HG03520 (cell line): ENCODE measurements around the gene SFXN5.

Source experiments
- ATAC-seq: cut with Tn5 transposase; IDR thresholded peaks from one replicate; pipeline ENCODE4 v1.9.1; 2021; ENCODE audit warnings: mild to moderate bottlenecking, moderate library complexity; ENCODE audit not compliant: unreplicated experiment

The SFXN5 gene

DNA sequence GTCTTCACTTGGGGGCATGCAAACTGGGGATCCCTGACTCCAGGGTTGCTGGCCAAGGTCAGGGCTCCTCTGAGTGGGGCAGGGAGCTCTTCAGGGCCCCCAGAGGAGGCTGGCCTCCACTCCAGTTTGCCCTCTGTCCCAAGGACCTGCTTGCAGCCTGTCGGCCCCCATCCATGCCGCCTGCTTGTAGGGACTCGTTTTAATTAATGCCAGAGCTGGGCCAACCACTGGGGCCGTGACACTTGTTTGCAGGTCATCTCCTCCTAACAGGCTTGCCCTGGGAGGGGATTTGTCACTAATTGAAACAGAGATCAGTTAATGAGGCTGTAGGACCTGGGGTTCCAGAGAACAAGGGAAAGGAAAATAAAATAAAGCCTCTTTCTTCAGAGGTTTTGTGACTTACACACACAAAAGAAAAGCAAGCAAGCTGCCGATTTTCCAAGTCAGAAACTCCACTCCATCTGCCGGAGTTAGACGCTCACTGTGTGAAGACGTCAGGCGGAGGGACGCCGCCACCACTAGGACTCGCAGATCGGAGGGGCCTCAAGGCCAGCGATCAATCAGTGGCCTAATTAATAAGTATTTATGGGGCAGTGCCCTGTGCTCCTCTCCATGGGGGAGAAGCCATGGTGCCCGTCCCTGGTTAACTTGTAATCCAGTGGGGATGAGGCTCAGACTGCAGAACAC is 75.9 kb downstream of the SFXN5 start:
- ATAC-seq = no peak

GRCh38 chr2:72994991-72995380 is 76.5 kb downstream of the SFXN5 start:
- no peak for ATAC-seq

DNA sequence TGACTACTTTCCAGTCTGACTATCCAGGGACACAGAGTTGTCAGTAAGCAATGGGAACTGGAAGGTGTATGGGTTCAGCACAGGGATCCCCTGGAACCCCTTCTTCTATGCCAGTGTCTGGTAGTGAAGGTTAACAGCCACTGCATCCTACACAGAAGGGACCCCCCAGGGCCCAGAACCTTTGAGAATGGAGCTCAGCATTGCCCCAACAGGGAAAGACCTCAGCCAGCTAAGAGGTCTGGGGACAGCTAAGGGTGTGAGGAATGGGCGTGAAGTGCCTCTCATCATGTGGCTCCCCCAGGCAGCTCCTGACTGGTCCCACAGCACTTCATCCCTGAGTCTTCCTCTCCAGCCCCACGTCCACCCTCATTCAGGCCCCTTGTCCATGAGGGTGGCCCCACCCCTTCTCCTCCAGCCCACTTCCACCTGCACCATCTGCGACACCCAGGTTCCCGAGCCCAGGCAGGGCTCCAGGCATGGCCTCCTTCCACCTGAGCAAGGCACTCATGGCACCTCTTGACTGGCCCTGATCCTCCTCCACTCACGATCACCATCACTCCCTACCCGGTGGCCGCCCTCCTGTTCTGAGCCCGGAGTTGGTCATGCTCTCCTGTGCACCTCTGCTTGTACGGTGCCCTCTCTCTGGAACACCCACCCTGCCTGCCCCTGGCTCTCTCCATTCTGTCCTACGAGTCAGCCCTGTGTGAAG is 77.1 kb downstream of the SFXN5 start:
- no peak for ATAC-seq

GRCh38 chr2:72993933-72994280 is 77.6 kb downstream of the SFXN5 start:
- ATAC-seq = no peak

GRCh38 chr2:72993147-72993932 is 78.2 kb downstream of the SFXN5 start:
- ATAC-seq = no peak

DNA sequence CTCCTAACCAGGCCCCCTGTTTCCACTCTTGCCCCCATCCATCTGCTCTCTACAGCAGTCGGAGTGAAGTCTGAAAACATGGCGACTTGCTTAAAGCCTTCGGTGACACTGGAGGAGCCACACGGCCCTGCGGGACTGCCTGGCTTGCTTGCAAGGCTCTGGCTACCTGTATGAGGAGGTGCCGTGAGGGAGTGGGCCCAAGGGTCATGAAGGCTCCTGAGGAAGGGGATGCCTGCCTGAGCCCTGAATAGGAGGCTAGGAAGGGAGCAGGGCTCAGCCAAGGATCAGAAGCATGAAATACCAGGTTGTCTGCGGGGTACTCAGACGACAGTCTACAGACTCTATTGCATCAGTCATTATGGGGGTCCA is 78.8 kb downstream of the SFXN5 start:
- no peak for ATAC-seq

DNA sequence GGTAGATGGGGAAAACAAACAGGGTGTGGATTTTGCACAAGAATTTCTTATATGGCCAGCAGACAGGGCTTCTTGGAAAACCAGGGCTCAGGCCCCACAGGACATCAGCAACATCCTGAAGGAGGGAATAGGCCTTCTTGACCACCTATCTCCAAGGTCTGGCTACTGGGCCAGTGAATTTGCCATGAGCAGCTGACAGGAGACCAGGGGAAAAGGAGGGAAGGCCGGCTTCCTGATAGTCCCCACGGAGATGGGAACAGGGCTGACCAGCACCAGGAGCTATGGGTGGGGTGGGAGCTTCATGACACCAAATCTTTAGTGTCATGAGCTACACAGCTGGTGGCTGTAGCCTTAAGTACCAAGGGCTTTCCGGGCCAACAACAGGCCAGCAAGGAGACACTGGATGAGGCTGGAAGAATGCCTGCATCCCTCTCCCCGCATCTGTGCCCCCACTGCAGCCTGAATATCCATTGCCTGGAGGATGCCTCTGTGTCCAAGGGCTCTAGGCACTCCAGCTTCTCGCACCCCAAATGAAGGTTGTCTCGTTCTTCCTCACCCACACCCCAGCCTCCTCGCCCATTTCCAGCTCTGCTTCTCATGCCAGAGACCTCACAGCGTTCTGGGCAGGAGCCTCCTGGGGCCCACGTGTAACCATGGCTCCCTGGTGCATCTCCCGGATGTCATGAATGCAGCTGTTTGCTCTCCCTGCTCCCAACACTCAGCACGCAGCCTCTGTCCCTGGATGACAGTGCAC is 79.4 kb downstream of the SFXN5 start:
- no peak for ATAC-seq

DNA sequence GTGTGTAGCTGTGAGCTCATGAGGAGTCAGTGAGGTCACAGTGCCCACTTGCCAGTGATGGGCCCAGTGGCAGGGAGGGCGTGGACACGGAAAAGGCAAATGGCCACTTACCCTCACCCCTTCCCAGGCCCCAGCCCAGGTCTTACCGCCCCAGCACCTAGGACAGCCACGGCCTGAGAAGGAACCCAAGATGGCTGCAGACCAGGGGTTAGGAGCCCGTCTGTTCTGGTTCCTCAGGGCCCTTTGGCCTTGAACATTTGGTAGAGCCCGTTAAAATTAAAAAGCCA is 80.1 kb downstream of the SFXN5 start:
- ATAC-seq = no peak

GRCh38 chr2:72990695-72991438 is 80.6 kb downstream of the SFXN5 start:
- ATAC-seq = no peak

GRCh38 chr2:72989770-72990556 is 81.5 kb downstream of the SFXN5 start:
- ATAC-seq = no peak

DNA sequence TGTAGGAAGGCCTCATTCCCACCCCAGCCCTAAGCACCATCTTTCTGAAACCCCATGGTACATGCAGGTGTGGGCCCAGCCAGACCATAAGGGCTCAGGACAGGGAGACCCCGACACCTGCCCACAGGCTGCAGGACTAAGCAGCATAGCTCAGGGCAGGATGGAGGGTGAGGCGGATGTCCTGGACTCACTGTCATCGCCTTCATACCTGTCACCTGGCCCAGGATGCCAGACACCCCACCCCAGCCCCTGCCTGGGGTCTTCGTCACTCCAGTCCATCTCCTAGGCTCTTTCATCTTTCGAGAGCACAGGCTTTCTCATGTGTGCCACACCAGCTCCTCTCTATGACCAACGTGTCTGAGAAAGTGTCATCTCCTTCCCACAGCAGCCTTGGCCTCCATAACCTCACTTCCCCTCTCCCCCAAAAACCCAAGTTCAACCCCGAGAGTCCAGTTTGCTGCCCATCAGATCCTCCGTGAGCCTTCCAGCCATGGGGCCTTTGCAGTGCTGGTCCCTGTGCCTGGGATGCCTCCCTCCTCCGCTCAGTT is 82.7 kb downstream of the SFXN5 start:
- ATAC-seq = no peak

DNA sequence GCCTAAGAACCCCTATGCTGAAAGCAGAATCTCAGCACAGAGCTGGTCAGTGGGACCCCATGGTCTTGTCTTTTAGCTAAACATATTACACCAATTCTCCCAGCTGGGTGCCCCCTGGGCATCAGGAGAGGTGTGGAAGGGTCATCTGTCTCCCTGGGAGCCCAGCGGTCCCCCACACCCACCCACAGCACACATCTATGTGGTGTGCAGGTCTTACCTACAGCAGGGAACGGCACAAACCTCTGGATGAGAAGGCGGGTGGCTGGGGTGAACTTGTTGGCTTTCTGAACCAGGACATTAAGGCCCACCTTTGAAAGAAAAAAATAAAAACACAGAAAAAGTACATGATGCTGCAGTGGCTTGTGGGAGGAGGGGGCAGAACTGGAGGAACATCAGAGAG is 83.5 kb downstream of the SFXN5 start:
- ATAC-seq = no peak

- ATAC-seq = no peak
These were observed 85.4 kb downstream of the SFXN5 start for GRCh38 chr2:72985891-72986683.

- no peak for ATAC-seq
These were observed 86.4 kb downstream of the SFXN5 start for GRCh38 chr2:72985136-72985535.

GRCh38 chr2:72984172-72984671 is 87.3 kb downstream of the SFXN5 start:
- no peak for ATAC-seq

- no peak for ATAC-seq
These were observed 87.9 kb downstream of the SFXN5 start for GRCh38 chr2:72983500-72984161.

GRCh38 chr2:72982781-72983499 is 88.6 kb downstream of the SFXN5 start:
- no peak for ATAC-seq

DNA sequence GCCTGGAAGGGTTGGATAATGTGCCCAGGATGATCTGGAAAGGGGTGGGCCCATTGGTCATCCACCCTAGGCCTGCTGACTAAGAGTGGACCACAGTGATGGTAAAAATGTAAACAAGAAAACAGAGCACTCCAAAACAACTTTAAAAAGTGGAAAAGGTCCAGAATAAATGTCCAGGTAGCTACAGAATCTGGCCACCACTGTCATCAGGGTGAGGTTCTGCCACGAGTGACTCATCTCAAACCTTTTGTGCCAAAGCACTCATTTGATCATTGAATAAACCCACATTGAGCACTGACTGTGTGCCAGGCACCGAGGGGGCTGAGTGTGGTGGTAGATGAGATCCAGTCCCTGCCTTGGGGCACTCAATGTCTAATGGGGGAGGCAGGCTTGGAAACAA is 89.3 kb downstream of the SFXN5 start:
- no peak for ATAC-seq
